DMS 273 (cell line): ENCODE data around the gene UVRAG.
"Not testable (repeated sequence)": the region's sequence is repeated elsewhere in the genome, so short reads cannot be mapped to it uniquely, and the experiment has no call there.

Experiments
- DNase-seq: peaks from one replicate; lab custom pipeline; 2025; ENCODE audit not compliant: unreplicated experiment; lab: John Stamatoyannopoulos, UW

Gene UVRAG

GRCh38 chr11:75910426-75911145 is 95.6 kb downstream of the UVRAG start:
- no peak for DNase-seq

DNA sequence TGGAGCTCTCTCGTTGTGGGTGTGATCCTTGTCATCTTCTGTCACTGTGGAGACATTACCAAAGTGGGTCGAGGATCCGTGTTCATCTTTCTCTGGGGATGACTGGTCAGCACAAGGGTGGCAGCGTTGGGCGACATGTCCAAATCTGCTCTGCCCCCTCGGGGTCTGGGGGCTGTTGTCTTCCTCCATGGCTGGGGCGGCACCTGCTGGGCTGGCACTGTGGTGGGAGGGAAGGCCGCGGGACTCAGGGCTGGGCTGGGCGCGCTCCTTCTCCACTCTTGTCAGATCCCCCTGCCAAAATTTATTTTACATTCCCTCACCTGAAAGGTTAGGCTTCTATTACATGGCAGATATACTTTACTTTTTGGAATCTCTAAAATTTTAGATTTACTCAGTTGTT is 96.4 kb downstream of the UVRAG start:
- DNase-seq = no peak

DNA sequence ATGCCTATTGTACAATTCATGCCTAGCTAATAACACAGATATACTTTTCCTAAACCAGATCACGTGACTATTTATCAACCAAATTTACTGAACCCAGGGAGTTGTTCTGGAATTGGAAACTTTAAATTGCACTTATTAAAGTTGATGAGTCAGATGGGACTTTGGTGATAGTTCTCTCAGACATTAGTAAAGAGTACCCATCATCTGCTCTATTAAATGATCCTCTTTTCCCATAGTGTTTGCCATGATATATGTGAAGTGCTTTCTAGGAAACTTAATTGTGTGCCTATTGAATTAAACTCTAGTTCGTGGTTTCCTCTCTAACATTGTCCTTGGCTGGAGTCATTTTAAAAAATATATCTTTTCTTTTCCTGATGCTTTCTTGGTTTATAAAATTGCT is 99.0 kb downstream of the UVRAG start:
- no peak for DNase-seq

DNA sequence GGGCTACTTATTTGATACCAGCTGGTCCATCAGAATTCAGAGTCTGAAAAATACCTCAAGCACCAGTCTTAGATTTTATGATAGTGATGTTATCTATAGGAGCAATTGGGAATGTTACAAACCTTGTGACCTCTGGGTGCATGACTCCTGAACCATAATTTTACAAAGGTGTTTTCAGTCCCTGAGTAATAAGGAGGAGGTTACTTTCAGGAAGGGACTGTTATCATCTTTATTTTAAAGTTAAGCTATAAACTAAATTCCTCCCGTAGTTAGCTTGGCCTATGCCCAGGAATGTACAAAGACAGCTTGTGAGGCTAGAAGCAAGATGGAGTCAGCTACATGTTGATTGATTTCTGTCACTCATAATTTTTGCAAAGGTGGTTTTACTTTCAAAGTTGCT is 101.9 kb downstream of the UVRAG start:
- DNase-seq = no peak

- no peak for DNase-seq
Measured at GRCh38 chr11:75918331-75918730, 103.3 kb downstream of the UVRAG start.

GRCh38 chr11:75919525-75919924 is 104.5 kb downstream of the UVRAG start:
- no peak for DNase-seq

- no peak for DNase-seq
Measured at GRCh38 chr11:75920848-75921247, 105.8 kb downstream of the UVRAG start.

GRCh38 chr11:75921808-75922207 is 106.8 kb downstream of the UVRAG start:
- DNase-seq = no peak

DNA sequence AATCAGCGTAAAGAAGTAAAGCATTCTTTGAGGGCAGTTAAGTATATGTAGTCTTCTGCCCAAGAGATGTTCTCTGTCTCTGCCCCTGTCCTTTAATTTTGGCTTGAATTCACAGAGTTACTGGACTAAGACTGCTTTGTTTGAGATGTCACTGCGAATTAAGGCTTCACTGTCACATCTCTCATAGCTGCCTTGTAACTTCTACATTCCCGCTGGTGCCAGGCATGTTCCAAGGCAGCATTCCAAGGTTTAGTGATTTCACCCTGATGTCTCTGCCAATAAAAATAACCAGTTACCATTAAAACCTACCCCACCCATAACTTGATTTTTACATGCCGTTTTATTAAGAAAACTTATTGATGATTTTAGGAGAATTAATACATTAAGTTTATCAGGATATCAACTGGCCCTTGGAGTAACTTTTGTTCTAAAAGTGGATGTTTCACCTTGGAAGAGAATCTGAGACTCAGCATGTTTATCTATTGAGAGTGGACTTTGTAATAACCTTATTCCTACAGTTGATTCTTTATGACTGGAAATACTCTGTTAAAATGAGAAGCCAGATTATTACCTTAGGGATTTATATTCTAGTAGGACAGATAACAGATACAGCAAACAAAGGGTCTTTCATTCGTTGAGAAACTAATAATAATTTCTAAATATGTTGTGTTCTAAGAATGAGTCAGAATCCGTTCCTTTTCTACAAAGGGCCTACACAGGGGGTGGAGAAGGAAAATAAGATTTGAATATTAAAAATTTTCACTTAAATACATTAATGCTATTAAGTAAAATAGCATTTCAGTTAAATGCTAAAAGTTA is 110.2 kb downstream of the UVRAG start:
- no peak for DNase-seq

DNA sequence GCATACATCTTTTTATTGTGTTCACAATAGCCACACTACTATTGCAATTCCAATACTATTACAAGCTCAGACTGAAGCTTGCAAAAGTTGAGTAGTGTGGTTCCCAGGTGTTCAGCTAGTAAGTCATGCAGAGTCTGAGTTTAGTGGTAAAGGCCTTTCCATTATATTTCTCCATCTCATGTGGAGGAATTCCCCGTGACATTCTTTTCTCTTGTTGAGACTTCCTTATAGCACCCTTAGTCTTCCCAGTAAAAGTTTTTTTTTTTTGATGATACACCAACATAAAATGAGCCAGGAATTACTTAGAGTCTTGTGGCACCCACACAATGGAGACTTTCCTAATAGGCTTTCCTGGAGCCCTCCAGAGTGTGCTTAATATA is 110.8 kb downstream of the UVRAG start:
- DNase-seq = no peak

DNA sequence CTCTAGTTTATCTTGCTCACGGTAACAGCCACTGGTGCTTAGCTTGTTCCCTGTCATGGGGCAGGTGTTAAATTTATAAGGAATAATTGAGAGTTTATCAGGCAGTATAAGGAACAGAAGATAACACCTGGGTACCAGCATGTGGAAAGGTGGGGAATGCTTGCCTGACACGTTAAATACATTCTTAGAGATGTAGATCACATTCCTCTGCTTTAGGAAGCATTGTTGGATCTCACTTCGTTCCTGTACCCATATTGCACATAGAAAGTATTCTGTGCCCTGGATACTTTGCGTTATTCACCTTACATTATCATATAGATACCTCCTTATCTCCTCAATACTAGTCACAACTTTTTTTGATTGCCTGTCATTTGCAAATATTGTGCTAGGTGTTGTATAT is 114.7 kb downstream of the UVRAG start:
- DNase-seq = no peak

DNA sequence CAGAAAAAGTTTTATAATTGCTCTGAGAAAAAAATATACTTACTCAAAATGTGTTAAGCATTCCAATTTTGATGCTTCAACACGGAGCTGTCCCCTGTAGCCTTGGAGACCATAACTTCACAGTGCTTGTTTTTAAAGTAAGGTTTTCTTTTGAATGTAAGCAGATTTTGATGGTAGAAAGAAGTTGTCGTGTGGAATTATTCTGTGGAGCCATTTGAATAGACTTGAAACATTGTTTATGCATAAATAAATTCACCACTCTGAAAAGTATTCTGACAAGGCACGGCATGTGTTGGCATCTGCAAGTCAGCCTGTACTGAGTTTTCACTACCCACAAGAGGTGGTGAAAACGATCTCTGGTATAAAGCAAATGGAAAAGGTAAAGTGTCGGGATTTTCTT is 115.5 kb downstream of the UVRAG start:
- DNase-seq = no peak

DNA sequence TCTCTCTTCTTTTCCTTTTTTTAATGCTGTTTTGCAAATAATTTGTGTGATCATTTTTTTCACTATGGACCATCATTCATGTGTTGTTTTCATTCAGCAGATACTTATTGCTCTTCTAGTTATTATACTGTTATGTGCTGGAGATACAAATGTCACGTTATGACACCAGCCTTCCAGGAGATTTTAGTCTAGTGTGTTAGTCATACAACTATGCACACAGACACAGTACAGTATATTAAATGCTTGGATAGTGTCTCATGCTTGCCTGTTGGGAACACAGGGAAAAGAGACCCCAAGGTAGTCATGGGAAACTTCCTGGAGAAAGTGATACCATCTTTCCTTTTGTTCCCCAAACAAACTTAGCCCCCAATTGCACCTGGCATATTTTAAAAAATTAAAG is 116.1 kb downstream of the UVRAG start:
- DNase-seq = no peak

- not testable (repeated sequence) for DNase-seq
Measured at GRCh38 chr11:75933736-75934135, 118.7 kb downstream of the UVRAG start.

DNA sequence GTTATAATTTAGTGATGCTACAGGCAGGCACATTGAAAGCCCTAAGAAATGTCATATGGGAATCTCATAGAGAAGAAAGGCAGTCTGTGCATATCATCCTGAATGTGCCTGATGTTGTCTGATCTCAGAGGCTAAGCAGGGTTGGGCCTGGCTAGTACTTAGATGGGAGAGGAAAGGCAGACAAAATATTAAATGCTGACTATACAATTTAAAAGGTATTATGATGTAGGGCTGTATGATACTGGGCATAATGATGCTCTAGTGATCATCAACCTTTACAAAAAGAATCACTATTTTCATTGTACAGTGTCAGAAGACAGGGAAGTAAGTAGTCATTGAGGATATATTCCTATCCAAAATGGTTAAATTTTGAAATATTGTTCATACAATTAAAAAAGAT is 119.8 kb downstream of the UVRAG start:
- no peak for DNase-seq

DNA sequence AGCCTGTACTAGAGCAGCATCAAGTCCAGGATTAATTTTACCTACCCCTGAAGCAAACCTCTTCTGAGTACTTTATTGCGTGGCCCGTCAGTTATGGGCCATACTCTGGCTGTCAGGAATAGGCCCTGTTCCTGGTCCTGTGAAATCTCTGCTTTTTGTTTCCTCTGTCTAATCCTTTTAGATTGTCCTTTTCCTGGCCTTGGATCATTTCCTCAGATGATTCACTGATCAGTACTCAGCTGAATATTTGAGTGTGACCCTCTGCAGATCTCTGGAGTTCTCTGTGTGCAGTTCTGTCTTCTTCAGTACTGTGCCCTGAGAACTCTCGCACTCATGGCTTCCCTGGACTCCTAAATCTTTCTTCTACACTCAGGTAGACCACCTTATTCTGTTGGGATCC is 123.5 kb downstream of the UVRAG start:
- DNase-seq = no peak

DNA sequence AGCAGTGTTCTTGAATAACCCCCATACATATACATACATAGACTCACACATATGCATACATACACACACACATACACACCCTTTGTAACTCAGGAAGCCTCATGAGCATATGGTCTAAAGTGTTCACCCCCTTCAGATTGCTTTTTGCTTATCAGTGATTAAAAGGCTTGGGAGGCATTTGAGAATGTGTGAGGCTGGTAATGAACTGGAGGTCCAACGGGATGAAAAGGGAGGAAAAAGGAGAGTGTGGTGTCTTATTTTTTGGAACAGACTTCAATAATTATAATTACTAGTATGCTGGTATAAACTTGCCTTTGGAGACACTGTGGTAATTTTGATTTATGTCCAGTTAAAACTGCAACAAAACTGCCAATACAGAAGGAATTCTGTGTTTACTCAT is 124.5 kb downstream of the UVRAG start:
- DNase-seq = no peak

GRCh38 chr11:75939992-75940391 is 125.0 kb downstream of the UVRAG start:
- no peak for DNase-seq

DNA sequence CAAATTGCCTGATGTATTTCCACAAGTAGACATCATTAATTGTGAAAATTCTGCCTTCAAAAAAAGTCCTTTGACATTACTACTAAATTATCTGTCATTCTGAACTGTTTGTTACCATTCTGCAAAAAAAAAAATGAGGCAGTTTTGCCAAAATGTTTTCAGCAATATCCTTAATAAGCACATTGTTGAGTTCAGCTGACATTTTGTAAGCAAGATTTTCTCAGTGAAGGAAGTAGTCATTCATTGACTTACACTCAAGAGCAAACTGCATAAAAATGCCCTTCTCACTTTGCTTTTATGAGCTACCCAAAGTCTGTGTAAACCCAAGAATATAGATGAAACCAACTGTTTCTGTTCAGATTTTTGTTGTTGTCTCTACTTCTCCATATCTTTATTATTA is 125.9 kb downstream of the UVRAG start:
- DNase-seq = no peak

DNA sequence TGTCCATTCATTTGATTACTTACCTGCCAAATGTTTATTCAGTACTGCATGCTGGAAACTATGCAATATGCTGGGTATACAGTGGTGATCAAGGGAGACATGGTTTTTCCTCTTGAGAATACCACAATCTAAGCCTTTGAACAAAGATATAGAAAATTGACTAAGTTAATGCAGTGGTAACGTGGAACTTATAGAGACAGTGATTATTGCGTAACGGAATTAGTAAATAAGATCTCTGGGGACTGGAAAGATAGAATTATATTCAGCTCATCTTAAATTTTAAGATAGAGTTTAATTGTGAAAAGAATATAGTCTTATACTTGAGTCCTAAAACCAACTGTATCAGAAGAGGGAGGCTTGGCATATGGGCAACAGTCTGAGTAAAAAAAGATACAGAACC is 129.5 kb downstream of the UVRAG start:
- no peak for DNase-seq

- no peak for DNase-seq
Measured at GRCh38 chr11:75945446-75945845, 130.4 kb downstream of the UVRAG start.

DNA sequence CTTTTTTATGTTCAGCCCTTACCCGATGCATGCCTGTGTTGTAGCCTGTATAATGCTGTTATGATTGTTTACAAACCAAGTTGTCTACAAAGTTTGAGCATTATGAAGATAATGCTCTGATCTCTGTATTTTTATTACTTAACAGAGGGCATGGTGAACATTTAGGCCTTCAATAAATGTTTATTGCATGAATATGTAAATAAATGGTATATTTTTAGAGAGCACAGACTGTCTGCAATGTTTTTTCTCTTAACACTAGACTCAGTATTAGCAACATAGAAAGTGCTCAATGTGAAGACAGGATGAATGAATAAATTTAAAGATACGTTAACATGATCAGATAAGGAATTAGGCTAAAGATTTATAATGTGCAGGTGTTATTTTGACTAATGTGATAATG is 130.9 kb downstream of the UVRAG start:
- no peak for DNase-seq
